Activated T-helper 1 cell treated with anti-CD3 and anti-CD28 coated beads, Interleukin-2, amount 50 U/mL, for 16 hours (primary cell): ENCODE data around the gene HEG1.
A peak's percentile ranks its signal among the peaks of the same experiment; 100 is the strongest.
"Not testable (repeated sequence)": the region's sequence is repeated elsewhere in the genome, so short reads cannot be mapped to it uniquely, and the experiment has no call there.

ENCODE experiments used
- DNase-seq, 2 donors: peaks; one replicate each; pipeline ENCODE4 v3.0.0-alpha.2; 2020; ENCODE audit warnings: low read depth in 1 of 2, low spot score in 1 of 2

HEG1 gene, protein sequence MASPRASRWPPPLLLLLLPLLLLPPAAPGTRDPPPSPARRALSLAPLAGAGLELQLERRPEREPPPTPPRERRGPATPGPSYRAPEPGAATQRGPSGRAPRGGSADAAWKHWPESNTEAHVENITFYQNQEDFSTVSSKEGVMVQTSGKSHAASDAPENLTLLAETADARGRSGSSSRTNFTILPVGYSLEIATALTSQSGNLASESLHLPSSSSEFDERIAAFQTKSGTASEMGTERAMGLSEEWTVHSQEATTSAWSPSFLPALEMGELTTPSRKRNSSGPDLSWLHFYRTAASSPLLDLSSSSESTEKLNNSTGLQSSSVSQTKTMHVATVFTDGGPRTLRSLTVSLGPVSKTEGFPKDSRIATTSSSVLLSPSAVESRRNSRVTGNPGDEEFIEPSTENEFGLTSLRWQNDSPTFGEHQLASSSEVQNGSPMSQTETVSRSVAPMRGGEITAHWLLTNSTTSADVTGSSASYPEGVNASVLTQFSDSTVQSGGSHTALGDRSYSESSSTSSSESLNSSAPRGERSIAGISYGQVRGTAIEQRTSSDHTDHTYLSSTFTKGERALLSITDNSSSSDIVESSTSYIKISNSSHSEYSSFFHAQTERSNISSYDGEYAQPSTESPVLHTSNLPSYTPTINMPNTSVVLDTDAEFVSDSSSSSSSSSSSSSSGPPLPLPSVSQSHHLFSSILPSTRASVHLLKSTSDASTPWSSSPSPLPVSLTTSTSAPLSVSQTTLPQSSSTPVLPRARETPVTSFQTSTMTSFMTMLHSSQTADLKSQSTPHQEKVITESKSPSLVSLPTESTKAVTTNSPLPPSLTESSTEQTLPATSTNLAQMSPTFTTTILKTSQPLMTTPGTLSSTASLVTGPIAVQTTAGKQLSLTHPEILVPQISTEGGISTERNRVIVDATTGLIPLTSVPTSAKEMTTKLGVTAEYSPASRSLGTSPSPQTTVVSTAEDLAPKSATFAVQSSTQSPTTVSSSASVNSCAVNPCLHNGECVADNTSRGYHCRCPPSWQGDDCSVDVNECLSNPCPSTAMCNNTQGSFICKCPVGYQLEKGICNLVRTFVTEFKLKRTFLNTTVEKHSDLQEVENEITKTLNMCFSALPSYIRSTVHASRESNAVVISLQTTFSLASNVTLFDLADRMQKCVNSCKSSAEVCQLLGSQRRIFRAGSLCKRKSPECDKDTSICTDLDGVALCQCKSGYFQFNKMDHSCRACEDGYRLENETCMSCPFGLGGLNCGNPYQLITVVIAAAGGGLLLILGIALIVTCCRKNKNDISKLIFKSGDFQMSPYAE (N-terminal part only)

DNA sequence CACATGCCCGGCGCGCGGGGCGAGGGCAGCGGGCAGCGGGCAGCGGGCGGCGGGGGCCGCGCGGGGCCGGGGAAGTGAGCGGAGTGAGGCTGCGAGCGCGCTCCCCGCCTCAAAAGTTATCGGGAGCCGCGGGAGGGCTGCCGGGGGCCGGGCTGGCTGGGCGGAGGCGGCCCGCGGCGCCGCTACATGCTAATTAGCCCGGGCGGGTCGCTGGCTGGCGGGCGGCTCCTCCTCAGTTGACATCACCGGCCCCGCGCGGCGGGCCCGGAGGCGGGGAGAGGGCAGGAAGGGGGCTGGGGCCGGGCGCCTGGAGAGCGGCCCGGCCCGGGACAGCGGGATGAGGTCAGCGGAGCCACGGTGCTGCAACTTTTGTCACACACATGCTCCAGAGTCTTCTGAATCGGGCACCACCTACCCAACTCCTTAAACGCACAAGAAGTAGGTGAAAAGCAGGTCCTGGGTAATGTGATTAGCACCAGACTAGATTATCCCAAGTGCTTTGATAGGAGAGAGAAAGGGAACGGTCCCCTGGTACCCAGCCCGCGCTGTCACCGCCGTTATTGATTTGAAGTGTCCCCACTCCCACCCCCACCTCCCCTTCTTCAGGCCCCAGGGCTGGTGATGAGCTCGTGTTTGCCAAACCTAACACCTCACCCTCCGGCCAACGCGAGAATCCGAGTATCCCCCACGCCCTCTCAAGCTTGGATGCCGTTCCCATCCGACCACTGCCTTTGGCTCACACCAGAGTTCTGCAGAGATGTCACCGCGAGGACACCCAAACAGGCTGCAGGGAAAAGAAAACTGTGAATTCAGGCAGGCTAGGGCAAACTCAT, at the start of gene HEG1:
TSS of gene HEG1 (minus strand) at position 85 of the 833 bp plus-strand sequence. CDS start 107 bp downstream, outside the sequence.
- peak; percentile 50 to 66 for DNase-seq

DNA sequence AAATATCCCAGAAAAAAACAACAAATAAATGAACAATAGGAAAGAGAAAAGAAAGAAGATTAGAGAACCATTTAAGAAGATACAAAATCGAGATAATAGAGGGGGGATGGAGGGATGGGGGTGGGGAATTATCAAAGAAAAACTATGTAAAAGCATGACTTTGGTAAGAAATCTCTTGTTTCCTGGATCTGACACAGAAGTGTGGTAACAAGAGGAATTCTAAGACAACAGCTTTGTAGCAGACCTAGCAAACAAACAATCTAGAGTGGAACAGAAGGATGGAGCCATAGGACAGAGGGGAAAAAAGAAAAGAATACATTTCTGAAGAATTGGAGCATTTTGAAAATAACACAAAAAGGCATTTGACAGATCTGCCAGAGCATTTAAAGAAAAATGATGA, 49.3 kb upstream of the HEG1 start:
- no peak for DNase-seq

DNA sequence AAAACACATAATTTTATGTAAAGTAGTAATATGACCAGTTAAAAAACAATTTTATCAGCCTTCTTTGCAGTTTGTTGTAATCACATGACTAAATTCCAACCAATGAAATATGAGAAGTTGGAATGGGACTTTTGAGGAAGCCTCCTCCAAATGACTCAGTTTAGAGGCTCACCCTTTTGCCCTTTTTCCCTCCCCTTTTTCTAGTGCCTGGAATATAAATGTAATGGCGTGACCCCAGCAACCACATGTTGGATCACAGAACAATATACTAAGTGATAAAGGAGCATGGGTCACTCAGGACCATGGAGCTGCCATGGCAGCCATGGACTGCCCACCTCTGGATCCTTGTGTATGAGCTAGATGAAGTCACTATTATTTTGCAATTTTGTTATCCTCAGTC, 48.8 kb upstream of the HEG1 start:
- no peak for DNase-seq

GRCh38 chr3:125103406-125103805, 47.6 kb upstream of the HEG1 start:
- no peak for DNase-seq

GRCh38 chr3:125102470-125102869, 46.7 kb upstream of the HEG1 start:
- DNase-seq = no peak

- DNase-seq = no peak
Observed at GRCh38 chr3:125098611-125099291, 43.0 kb upstream of the HEG1 start.

DNA sequence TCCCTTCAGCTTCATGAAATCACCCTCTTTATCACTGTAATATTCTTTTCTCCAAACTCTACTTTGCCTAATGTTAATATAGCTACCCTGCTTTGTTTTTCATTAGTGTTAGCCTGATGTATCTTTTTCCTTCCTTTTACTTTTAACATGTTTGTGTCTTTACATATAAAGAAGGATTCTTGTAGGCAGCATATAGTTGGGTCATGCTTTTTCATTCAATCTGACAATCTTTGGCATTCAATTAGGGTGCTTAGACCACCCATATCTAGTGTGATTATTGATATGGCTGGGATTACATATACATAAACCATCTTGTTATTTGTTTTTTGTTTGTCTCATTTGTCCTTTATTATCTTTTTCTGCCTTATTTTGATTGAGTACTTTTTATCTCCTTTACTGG, 34.9 kb upstream of the HEG1 start:
- DNase-seq = no peak

GRCh38 chr3:125087768-125088391, 32.1 kb upstream of the HEG1 start:
- no peak for DNase-seq

DNA sequence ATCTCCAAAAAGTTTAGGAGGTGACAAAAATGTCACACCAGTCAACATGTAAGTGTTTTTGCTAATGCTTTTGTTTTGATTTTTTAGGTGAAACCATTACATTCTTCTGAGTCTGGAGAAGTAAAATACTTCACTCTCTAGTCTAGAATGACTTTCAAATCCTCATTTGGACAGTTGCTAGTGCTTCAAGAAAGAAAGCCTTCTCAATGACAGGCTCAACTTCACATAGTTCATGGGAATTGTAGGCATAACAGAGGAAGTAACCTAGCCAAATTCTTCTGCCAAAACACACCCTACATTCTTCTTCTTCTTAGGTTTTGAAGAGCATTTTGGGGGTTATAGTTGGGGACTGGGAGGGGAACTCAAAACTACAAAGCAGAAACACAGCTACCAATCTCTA, 29.4 kb upstream of the HEG1 start:
- no peak for DNase-seq

- DNase-seq = no peak
Observed at GRCh38 chr3:125083776-125084175, 28.0 kb upstream of the HEG1 start.

GRCh38 chr3:125082339-125082738, 26.5 kb upstream of the HEG1 start:
- DNase-seq = not testable (repeated sequence)

DNA sequence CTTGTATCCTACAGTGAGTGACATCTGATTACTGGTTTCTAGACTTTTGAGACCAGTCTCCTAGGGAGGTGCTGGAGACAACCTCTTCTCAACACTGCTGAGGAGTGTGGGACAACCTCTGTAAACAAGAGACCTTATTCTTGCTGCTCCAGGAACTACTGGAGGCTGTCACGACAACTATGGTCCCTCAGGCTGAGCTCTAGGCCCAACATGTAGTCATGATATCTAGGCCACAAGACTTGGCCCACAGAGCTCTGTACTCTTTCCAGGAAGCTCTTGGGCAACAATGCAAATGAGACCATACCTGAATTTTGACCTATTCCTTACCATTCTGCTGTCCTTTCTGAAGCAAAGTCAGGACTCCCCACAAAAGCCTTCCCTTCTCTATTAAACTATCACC, 24.3 kb upstream of the HEG1 start:
- DNase-seq = no peak

DNA sequence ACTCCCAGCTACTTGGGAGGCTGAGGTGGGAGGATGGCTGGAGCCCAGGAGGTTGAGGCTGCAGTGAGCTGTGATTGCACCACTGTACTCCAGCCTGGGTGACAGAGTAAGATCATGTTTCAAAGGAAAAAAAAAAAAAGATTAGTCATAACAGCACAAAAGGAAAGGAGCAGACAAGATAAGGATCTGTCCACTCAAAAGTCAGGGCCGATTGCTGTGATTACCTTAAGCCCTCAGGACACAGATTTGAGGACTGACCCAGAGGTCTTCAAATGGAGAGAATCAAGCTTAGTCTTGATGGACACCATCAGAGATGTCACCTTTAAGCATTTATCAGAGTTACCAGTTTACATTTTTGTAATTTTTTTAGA, 23.9 kb upstream of the HEG1 start:
- DNase-seq = no peak

DNA sequence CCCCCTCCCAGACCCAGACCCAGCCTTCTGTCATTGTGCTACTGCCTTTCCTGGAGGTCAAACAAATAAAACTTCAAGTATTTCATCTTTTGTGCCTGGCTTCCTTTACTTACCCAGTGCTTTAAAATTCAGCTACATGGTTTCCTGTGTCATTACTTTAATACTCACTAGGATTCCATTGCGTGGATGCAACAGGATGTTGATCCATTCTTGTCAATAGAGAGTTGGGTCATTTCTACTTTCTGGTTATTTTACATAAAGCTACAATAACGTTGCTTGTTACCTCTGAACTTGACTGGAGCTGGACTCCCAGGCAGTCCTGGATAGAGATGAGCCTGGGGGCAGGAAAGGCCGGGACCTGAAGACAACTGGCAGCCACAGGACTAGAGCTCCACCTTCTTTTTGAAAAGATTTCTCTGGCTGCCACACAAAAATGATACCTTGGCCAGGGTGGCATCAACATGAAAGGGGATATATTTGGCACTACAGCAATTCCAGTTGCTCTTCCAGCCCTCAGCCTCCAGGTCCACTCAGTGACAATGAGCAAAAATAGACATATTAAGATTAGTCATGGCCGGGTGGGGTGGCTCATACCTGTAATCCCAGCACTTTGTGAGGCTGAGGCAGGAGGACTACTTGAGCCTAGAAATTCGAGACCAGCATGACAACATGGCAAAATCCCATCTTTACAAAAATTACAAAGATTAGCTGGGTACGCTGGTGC, 23.3 kb upstream of the HEG1 start:
- no peak for DNase-seq

- no peak for DNase-seq
Observed at GRCh38 chr3:125077864-125078263, 22.1 kb upstream of the HEG1 start.

GRCh38 chr3:125076464-125076863, 20.7 kb upstream of the HEG1 start:
- no peak for DNase-seq

DNA sequence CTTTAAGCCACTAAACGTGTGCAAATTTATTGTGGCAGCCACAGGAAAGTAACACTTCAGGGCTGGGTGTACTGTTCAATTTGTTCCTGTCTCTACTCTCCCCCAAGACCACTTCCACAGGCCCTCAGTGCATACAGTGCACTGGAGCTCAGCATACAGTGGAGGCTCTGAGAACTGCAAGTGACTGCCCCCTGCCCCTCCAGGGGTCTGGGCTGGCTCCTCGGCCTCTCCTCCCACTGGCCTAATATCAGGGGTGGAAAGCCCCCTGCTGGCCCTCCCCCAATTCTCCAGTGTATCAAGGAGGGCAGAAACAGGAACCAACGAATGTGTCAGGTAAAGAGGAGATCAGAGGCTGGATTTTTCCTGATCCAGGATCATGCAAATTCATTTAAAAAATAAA, 19.9 kb upstream of the HEG1 start:
- no peak for DNase-seq

GRCh38 chr3:125073390-125073905, 17.7 kb upstream of the HEG1 start:
- DNase-seq = no peak
